ENCODE results near the gene CYSLTR1.

GRCh38 chrX:78377186-78377585, 49.8 kb upstream of the CYSLTR1 start:
- TF ChIP-seq CTCF (IDR thresholded peaks at IDR 0.05) (no peak), EP300 (IDR thresholded peaks at IDR 0.05) (no peak), MAFK (IDR thresholded peaks at IDR 0.05; ENCODE audit: partially characterized antibody) (no peak), HDAC2 (IDR thresholded peaks at IDR 0.05) (no peak), TP53 (CRISPR knock-in tag; IDR thresholded peaks at IDR 0.05) (no peak), RFX5 (IDR thresholded peaks at IDR 0.05) (no peak)

All from A549 (cell line).